Neural progenitor cell (in vitro differentiated cells): Measurements from ENCODE around the gene ZNF26. TPM values are rescaled to one million over a fixed set of nuclear protein-coding genes. Genes with fewer than 3 reads are reported as not detected.
A peak's percentile ranks its signal among the peaks of the same experiment; 100 is the strongest.

ENCODE experiments used
- DNase-seq: peaks from one replicate; pipeline ENCODE4 v3.0.0-alpha.2; 2016; ENCODE audit warnings: low spot score
- H2AFZ ChIP-seq: fragments of 200-600 bp; sonication (generic); replicated peaks from 2 replicates; pipeline ENCODE4 v1.6.1; 2016; ENCODE audit warnings: antibody characterized with exemption
- H3F3A ChIP-seq: fragments of 200-600 bp; sonication (generic); 2 replicates; pipeline ENCODE4 v1.6.1; 2016; ENCODE audit warnings: antibody characterized with exemption, low read depth
- H3K27ac ChIP-seq: fragments of 200-600 bp; sonication (generic); 2 replicates; pipeline ENCODE4 v1.5.1; 2016; ENCODE audit warnings: mild to moderate bottlenecking
- H3K27me3 ChIP-seq: fragments of 200-600 bp; sonication (generic); 2 replicates; pipeline ENCODE4 v1.6.1; 2016; ENCODE audit warnings: mild to moderate bottlenecking, moderate library complexity
- H3K36me3 ChIP-seq: fragments of 200-600 bp; sonication (generic); 2 replicates; pipeline ENCODE4 v1.5.1; 2016
- H3K4me1 ChIP-seq: fragments of 200-600 bp; sonication (generic); 2 replicates; pipeline ENCODE4 v1.6.1; 2016; ENCODE audit warnings: mixed run types
- H3K4me2 ChIP-seq: fragments of 200-600 bp; sonication (generic); 2 replicates; pipeline ENCODE4 v1.6.1; 2016
- H3K4me3 ChIP-seq: fragments of 200-600 bp; sonication (generic); 2 replicates; pipeline ENCODE4 v1.5.1; 2016
- H3K79me2 ChIP-seq: fragments of 200-600 bp; sonication (generic); 2 replicates; pipeline ENCODE4 v1.6.1; 2016; ENCODE audit warnings: low read depth
- H3K9ac ChIP-seq: fragments of 200-600 bp; sonication (generic); 2 replicates; pipeline ENCODE4 v1.6.1; 2016
- H3K9me3 ChIP-seq: fragments of 200-600 bp; sonication (generic); 2 replicates; pipeline ENCODE4 v1.5.1; 2016; ENCODE audit warnings: low read depth
- H4K20me1 ChIP-seq: fragments of 200-600 bp; sonication (generic); 2 replicates; pipeline ENCODE4 v1.6.1; 2016; ENCODE audit warnings: low read depth
- H3K27ac Mint-ChIP-seq: 3 replicates; pipeline ENCODE4 v1.8.0; 2021; ENCODE audit warnings: mixed read lengths
- H3K27me3 Mint-ChIP-seq: 2 replicates; pipeline ENCODE4 v1.8.0; 2022; ENCODE audit warnings: low read depth, mild to moderate bottlenecking, inconsistent platforms, moderate library complexity, mixed read lengths; ENCODE audit not compliant: insufficient read depth
- H3K36me3 Mint-ChIP-seq: 3 replicates; pipeline ENCODE4 v1.8.0; 2021; ENCODE audit warnings: mixed read lengths
- H3K4me1 Mint-ChIP-seq: 3 replicates; pipeline ENCODE4 v1.8.0; 2021; ENCODE audit warnings: mixed read lengths
- H3K4me3 Mint-ChIP-seq: 3 replicates; pipeline ENCODE4 v1.8.0; 2021; ENCODE audit warnings: mild to moderate bottlenecking, moderate library complexity, mixed read lengths
- H3K9me3 Mint-ChIP-seq: 3 replicates; pipeline ENCODE4 v1.8.0; 2020; ENCODE audit warnings: mixed read lengths
- EZH2 ChIP-seq: fragments of 200-600 bp; sonication (generic); IDR thresholded peaks from 2 replicates; pipeline ENCODE4 v1.6.1; 2017; ENCODE audit warnings: antibody characterized with exemption, mild to moderate bottlenecking, moderate library complexity
- EZH2phosphoT487 ChIP-seq: fragments of 200-600 bp; sonication (generic); IDR thresholded peaks from 2 replicates; pipeline ENCODE4 v1.6.1; 2017; ENCODE audit warnings: antibody characterized with exemption
- total RNA-seq: library from RNA; depleted of rRNA; stranded (reverse); fragments of >200 nt; gene quantifications from 2 replicates; pipeline ENCODE4 v1.2.3, GENCODE V29; 2015; ENCODE audit warnings: low replicate concordance
- TF ChIP-seq, protein P1 (sequence below): fragments of 200-600 bp; sonication (generic); IDR thresholded peaks from 2 replicates; pipeline ENCODE4 v1.5.1; 2017; ENCODE audit warnings: antibody characterized with exemption, mild to moderate bottlenecking

Gene ZNF26
- total RNA-seq, 1 donor from 2014 or later = 13.6 TPM

DNA sequence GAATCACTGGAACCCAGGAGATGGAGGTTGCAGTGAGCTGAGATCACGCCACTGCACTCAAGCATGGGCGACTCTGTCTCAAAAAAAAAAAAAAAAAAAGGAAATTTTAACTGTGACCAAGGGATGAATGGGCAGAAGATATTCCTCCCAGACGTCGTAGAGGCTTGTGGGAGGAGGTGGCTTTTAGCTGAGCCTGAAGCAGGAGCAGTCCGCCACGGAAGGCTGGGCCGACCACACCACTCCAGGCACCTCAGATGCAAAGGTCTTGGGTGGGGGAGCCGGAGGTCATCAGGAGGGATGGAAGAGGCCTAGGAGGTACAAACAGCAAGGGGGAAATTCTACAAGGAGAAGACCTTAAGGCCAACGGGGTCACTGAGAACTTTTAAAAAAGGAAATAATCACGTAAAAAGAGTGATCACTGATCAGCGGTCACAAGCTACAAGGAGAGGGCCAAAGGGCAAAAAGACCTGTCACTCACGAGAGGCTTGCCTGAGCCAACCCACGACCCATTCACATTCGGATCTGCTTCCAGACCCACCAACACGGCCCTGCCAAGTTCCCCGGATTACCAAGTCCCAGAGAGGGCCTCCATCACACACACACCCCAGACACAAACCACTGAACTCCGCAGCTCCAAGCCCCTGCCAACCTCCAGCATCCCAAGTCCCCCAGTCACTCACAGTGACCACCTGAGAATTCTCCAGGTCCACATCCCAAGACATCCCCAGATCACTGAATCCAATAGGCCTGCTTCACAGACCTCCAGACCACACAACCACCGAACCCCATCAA, 33.6 kb upstream of the ZNF26 start:
- no peak overlapping the region for H3K27ac ChIP-seq
- H2AFZ ChIP-seq = no peak overlapping the region
- peaks cover 23% of the 10 kb centered on the region for H3F3A ChIP-seq
- H3K4me1 Mint-ChIP-seq = peaks cover 11% of the 10 kb centered on the region
- H3K27me3 Mint-ChIP-seq = peaks cover 16% of the 10 kb centered on the region
- peaks cover 66% of the 10 kb centered on the region for H3K9me3 Mint-ChIP-seq
- peaks cover 45% of the 10 kb centered on the region for H3K36me3 Mint-ChIP-seq
- H3K4me3 Mint-ChIP-seq = peak overlapping the region; percentile 13
- H3K4me1 ChIP-seq = no peaks in the 10 kb centered on the region
- H3K4me3 ChIP-seq = no peak overlapping the region
- no peaks in the 10 kb centered on the region for H3K36me3 ChIP-seq
- peaks cover 53% of the 10 kb centered on the region for H3K79me2 ChIP-seq
- H3K9ac ChIP-seq = no peak overlapping the region
- no peaks in the 10 kb centered on the region for H4K20me1 ChIP-seq
- no peaks in the 10 kb centered on the region for H3K27me3 ChIP-seq
- H3K9me3 ChIP-seq = peaks cover 16% of the 10 kb centered on the region
- H3K4me2 ChIP-seq = no peak overlapping the region
- TF ChIP-seq EZH2phosphoT487 (no peak), EZH2 (no peak)
- TF ChIP-seq, protein P1, sequence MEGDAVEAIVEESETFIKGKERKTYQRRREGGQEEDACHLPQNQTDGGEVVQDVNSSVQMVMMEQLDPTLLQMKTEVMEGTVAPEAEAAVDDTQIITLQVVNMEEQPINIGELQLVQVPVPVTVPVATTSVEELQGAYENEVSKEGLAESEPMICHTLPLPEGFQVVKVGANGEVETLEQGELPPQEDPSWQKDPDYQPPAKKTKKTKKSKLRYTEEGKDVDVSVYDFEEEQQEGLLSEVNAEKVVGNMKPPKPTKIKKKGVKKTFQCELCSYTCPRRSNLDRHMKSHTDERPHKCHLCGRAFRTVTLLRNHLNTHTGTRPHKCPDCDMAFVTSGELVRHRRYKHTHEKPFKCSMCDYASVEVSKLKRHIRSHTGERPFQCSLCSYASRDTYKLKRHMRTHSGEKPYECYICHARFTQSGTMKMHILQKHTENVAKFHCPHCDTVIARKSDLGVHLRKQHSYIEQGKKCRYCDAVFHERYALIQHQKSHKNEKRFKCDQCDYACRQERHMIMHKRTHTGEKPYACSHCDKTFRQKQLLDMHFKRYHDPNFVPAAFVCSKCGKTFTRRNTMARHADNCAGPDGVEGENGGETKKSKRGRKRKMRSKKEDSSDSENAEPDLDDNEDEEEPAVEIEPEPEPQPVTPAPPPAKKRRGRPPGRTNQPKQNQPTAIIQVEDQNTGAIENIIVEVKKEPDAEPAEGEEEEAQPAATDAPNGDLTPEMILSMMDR = no peak
- no peak for DNase-seq
- H3K27ac Mint-ChIP-seq = no peak overlapping the region

DNA sequence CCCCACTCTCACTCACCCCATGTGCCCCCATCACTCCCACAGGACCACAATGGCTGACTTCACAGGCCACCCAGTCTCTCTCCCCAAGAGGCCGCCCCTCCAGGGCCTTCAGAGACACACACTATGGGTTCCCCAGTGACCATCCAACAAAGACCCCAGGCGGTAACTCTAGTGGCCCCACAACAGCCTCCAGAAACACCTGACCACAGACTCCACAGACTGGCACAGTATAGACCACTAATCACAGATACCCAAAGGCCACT, 33.1 kb upstream of the ZNF26 start:
- peaks cover 16% of the 10 kb centered on the region for H3K9me3 ChIP-seq
- Mint-ChIP-seq H3K27ac (no peak overlapping the region), H3K9me3 (peaks cover 62% of the 10 kb centered on the region), H3K27me3 (peaks cover 16% of the 10 kb centered on the region), H3K4me3 (peak overlapping the region; percentile 13), H3K4me1 (peaks cover 11% of the 10 kb centered on the region), H3K36me3 (peaks cover 42% of the 10 kb centered on the region)
- H3K27ac ChIP-seq = no peak overlapping the region
- DNase-seq = no peak
- no peak overlapping the region for H2AFZ ChIP-seq
- H4K20me1 ChIP-seq = no peaks in the 10 kb centered on the region
- no peak overlapping the region for H3K9ac ChIP-seq
- H3F3A ChIP-seq = peaks cover 23% of the 10 kb centered on the region
- no peak overlapping the region for H3K4me3 ChIP-seq
- no peaks in the 10 kb centered on the region for H3K4me1 ChIP-seq
- H3K79me2 ChIP-seq = peaks cover 53% of the 10 kb centered on the region
- H3K4me2 ChIP-seq = no peak overlapping the region
- TF ChIP-seq, protein P1 = no peak
- TF ChIP-seq EZH2phosphoT487 (no peak), EZH2 (no peak)
- H3K36me3 ChIP-seq = no peaks in the 10 kb centered on the region
- H3K27me3 ChIP-seq = no peaks in the 10 kb centered on the region

DNA sequence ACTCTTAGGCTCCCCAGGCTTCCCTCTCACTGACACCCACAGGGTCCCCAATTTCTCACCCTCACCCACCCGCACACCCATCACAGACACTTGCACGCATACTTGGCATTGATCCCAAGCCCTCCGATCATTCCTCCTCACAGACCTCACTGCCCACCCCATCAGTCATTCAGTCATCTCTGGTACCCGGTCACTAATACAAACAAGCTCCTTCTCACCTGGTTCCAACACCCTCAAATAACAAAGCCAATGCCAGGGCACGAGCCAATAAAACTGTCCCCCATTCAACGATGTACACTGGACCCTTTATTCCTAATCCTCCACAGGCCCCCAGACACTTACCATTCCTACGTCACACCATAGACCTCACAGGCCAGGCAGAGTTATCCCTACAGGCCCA, 32.4 kb upstream of the ZNF26 start:
- no peak overlapping the region for H3K27ac Mint-ChIP-seq
- H3K4me3 Mint-ChIP-seq = peak overlapping the region; percentile 34
- TF ChIP-seq, protein P1 = no peak
- no peak for TF ChIP-seq EZH2
- TF ChIP-seq EZH2phosphoT487 = no peak
- peaks cover 58% of the 10 kb centered on the region for H3K9me3 Mint-ChIP-seq
- Histone ChIP-seq H3K27me3 (no peaks in the 10 kb centered on the region), H3K27ac (no peak overlapping the region), H2AFZ (no peak overlapping the region), H3K4me3 (no peak overlapping the region), H3K9ac (no peak overlapping the region), H4K20me1 (no peaks in the 10 kb centered on the region), H3K79me2 (peaks cover 53% of the 10 kb centered on the region), H3K4me1 (no peaks in the 10 kb centered on the region), H3K9me3 (peaks cover 16% of the 10 kb centered on the region), H3F3A (peaks cover 23% of the 10 kb centered on the region), H3K4me2 (no peak overlapping the region), H3K36me3 (no peaks in the 10 kb centered on the region)
- H3K4me1 Mint-ChIP-seq = peaks cover 11% of the 10 kb centered on the region
- peaks cover 16% of the 10 kb centered on the region for H3K27me3 Mint-ChIP-seq
- peaks cover 35% of the 10 kb centered on the region for H3K36me3 Mint-ChIP-seq
- DNase-seq = no peak
